GM20000 (cell line): ENCODE measurements around the gene SLC35D1.
"Not testable (repeated sequence)": the region's sequence is repeated elsewhere in the genome, so short reads cannot be mapped to it uniquely, and the experiment has no call there.

ENCODE experiments used
- DNase-seq: peaks from one replicate; pipeline ENCODE4 v3.0.0; 2012; ENCODE audit warnings: low spot score
- CTCF ChIP-seq: IDR thresholded peaks from 2 replicates; pipeline ENCODE4 v1.5.1; 2012; ENCODE audit warnings: mild to moderate bottlenecking, control low read depth; ENCODE audit errors: extremely low read depth, missing control alignments

The SLC35D1 gene

GRCh38 chr1:66984491-66984890, 69.5 kb downstream of the SLC35D1 start:
- DNase-seq, result peak; percentile 17
- TF ChIP-seq CTCF, result no peak

- no peak for TF ChIP-seq CTCF
- DNase-seq, result no peak
These were observed 71.2 kb downstream of the SLC35D1 start for GRCh38 chr1:66982561-66983260.

- peak; percentile 7 for DNase-seq
- no peak for TF ChIP-seq CTCF
These were observed 72.3 kb downstream of the SLC35D1 start for GRCh38 chr1:66981679-66982078.

GRCh38 chr1:66980745-66981367, 73.1 kb downstream of the SLC35D1 start:
- DNase-seq, result no peak
- no peak for TF ChIP-seq CTCF

- DNase-seq, result not testable (repeated sequence)
These were observed 74.3 kb downstream of the SLC35D1 start for GRCh38 chr1:66979621-66980020.

- no peak for TF ChIP-seq CTCF
- no peak for DNase-seq
These were observed 75.7 kb downstream of the SLC35D1 start for GRCh38 chr1:66978201-66978600.

GRCh38 chr1:66968574-66968973, 85.4 kb downstream of the SLC35D1 start:
- TF ChIP-seq CTCF, result no peak
- no peak for DNase-seq

GRCh38 chr1:66966188-66966873, 87.6 kb downstream of the SLC35D1 start:
- DNase-seq, result not testable (repeated sequence)
